HG03025 (cell line): ENCODE measurements around the gene TNS1.

ENCODE experiments used
- ATAC-seq: cut with Tn5 transposase; IDR thresholded peaks from one replicate; pipeline ENCODE4 v1.9.1; 2021; ENCODE audit warnings: mild to moderate bottlenecking, moderate library complexity; ENCODE audit not compliant: unreplicated experiment, low FRiP score

TNS1 gene

DNA sequence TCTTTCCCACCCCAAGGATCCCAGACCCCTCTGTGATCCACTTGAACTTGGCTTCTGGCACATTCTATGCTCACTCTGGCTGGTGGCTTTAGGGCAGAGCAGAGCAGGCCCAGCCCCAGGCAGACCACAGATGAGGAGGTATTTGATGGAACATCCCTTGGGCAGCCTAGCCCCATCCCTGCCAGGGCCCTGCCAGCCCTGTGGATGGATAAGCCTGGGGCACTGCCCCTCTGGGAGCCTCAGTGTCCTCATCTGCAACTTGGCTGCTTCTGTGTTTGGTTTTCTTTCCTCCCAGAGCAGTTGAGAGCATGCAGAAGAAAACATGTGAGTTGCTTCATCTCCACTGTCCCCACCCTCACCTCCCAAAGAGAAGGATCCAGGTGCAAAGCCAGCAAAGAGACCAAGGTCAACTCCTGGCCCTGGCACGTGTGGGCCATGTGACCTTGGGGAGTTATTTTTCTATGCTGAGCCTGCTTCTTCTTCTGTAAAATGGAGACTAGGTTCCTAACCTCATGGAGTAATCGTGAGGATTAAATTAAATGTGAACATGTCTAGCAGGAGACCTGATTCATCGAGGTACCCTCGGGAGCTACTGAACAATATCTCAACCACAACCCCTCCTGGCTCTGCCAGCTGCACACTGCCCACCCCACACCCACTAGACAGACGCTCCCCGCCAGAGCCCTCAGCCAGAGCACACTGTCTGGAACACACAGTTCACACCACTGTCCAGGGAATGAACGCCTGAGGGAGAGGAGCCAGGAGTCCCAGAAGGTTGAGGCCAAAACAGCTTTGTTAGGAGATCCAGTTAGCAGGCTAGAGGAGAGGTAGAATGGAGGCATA is 14.6 kb upstream of the TNS1 start:
- no peak for ATAC-seq

DNA sequence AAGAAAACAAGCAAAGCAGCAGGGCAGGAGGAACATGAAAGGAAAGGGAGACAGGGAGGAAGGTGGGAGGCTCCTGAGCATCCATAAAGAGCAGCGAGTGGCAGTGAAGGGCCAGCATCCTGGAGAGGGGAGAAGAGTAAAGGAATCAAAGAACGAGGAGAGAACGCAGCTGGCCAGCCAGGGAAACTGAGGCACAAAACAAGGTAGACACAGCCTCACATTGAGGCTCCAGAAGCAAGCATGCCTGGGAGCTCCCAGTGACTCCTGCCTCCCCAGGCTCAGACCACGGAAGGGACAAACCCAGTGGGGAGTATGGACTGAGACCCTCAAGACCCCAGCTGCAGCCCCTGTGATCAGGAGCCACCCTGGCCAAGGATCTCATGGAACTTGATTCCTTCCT is 14.0 kb upstream of the TNS1 start:
- no peak for ATAC-seq

DNA sequence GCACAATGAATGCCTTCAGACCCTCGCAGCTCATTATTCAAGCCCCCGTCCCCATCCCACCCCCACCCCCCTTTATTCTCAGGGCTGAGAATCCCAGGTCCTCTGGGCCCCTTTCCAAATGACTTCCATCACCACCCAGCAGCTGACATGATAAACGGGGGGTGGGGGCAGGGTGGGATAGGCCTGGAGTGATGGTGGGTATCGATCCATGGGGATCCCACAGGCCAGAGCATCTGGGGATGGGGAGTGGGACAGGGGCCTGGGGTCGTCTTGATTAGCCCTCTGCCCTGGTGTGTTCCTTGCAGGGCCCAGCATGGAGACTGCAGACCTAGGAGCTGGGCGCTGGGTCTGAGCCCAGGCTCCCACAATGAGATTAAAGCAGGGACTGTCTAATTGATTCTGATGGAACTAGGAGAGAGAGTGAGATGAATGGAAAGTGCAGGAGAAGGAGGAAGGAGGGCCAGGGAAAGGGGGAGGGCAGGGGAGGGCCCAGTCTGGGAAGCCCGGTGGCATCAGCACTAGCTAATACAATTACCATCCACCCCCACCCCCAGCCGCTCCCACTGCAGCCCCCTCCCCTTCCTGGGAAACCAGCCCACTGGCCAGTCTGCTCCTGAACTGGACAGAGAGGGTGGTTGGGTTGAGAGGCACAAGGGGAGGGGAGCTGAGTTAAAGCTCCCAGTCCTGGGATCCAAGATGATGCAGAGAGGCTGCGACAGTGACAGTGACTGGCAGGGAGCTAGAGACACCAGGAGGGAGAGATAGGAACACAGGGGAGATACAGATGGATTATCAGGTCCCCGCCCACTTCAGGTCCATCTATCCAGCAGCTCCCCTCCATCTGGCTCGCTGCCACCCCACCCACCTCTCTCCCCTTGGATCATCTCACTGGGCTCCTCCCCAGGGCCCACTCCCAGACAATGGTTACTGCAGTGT is 13.1 kb upstream of the TNS1 start:
- no peak for ATAC-seq

DNA sequence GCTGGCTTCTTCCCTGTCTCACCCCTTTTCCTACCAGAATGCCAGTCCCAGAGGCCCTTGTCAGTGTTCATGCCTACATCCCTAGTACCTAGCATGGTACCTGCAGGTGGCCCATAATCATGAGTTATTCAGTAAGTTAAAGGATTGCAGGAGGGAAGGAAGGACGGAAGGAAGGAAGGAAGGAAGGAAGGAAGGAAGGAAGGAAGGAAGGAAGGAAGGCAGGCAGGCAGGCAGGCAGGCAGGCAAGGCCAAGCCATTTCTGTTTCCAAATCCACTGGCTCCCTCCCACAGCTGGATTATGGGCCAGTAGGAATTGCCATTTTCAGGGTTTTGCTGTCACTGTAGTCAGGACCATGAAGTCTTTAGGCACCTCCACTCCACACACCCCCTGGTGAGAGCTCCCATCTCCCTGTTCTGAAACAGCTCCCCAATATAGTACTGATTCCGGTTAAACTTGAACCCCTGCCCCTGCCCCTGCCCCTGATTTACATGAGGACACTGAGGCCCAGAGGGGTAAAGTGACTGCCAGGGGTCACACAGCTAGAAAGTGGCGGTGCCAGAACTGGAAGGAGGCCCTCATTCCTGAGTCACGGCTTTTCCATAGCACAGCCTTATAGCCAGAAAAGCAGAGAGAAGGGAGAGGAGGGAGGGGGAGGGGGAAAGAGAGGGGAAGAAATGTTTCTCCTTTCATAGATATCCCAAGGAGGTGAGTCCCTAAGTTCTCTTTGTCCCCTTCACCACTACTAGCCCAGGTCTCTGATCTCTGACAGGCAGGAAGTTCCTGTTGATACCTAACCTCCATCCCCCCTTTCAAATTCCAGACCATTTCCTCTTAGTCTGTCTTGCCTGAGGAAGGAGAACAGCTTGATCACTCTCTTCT is 12.2 kb upstream of the TNS1 start:
- ATAC-seq, result no peak

DNA sequence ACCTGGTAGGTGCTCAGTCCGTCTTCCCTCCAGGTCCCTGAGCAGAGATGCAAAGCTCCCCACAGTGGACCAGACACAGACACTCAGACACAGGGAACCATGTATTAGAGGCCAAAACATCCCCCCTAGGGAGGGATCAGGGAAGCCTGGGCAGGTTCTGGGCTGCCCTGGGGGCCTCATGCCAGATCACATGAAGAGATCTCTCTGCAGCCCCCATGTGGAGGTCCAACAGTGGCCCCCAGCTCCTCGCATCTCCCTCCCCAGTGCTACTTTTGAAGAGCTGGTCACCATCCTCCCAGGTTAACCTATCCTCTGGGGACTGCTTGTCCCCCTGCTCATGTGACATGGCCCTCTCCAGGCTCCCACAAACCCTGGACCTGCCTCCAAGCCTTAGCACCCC is 10.5 kb upstream of the TNS1 start:
- no peak for ATAC-seq

DNA sequence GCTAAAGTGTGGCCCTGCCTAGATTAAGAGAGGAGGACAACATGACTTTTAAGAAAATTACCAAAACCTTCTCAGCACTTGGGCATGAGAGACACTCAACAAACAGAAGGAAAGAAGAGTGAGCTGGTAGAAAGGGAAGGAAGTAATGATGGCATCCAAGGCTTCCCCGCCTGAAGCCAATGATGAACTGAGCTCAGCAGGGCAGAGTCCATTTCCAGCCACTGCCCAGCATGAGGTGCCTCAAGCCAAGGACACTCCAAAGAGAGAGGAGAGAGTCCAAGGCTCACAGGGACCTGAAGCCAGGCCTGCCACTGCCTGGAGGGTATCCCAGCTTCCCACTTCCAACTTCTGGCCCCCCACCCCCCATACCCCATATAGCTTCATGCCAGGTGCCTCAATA is 9.5 kb upstream of the TNS1 start:
- no peak for ATAC-seq

DNA sequence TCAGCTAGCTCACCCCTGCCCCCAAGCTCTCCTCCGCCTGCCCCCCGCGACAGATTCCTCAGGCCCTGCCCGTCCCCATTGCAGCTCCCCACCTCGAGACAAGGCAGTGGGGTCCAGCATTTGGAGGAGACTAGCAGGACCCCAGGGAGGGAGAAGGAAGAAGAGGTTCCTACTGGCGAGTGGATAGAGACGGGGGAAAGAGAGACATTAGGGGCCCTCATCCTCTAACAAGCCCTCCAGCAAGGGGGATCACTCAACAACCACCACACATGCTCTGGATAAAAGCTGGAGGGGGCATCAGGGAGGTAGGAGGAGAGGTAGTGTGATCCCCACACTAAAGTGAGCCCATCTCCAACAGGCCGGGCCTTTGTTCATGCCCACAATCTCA is 8.9 kb upstream of the TNS1 start:
- no peak for ATAC-seq

DNA sequence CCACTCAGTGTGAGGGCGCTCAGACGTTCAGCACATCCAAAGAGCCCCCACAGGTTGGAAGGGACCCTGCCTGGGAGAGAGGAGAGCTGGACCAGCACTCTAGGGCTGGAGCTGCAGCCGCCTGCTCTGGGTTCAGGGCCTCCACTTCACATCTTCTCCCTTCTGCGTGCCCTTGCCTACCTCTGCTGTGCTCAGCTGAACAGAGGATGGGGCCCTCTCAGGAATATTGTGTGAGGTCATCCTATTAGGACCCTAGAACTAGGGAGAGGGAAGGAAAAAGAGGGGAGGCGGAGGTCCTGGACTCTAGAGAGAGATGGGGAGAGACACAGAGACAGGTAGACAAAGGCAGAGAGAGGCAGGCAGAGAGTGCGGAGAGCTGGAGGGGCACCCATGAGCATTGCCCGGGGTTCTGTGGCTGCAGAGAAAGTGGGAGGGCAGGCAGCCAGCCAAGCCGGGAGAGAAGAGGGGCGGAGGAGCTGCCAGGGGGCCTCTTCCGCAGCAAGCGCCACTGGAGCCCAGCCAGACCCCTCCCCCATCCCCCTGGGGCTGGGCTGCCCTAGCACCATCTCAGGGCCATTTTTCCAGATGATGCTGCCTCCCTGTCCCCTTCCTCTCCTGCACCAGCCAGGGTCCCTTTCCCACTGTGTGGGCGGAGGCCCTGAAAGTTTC is 8.3 kb upstream of the TNS1 start:
- no peak for ATAC-seq

DNA sequence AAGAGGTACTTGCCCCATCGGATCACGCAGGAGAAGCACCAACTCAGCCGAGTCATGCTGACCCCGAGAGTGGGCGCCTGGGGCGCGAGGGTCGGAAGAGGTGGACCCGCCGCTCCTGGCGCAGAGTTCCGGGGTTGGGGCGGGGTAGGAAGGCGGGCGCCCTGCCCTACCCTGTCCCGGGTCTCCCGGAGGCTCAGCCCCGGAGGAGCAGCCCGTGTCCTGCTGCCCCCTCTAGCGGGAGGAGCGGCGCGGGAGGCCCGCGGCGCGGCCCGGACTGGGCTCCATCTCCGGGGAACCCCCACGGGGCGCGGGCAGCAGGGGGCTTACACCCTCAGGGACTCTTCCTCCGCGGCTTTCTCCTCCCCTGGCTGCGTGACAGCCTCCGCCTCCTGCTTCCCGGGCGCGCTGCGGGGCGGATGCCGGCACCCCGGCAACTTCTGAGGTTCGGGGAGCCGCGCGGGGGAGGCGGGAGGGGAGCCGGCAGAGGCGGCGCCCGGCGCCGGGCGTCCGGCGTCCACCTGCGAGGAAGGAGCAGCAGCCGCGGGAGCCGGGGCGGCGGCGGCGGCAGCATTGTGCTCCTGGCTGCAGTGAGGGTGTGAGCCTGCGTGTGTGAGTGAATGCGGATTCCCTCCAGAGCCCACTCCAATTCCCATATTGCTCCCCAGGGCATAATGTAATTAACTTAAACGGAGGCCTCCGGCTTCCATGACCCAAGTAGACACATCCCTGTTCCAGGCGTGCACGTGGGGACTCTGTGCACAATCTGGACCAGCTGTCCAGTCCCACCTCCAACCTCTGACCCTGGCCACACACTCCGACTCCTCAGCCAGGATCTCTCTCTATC is 7.6 kb upstream of the TNS1 start:
- ATAC-seq, result no peak

DNA sequence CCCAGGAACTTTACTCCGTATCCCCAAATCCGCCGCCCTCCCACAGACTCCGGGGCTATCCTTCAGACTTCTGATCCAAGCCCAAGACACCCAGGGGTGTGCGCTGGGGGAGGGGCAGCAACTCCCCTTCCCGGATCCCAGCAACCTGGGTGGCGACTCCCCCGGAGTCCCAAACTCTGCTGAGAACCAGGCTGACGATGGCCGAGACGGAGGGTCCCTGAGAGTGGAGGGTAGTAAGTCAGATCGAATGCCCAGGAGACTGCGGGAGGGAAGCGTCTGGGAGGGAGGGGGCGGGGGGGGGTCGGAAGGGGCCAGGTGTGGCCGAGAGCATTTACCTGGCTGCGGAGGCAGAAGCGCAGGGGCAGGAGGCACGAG is 7.0 kb upstream of the TNS1 start:
- no peak for ATAC-seq

DNA sequence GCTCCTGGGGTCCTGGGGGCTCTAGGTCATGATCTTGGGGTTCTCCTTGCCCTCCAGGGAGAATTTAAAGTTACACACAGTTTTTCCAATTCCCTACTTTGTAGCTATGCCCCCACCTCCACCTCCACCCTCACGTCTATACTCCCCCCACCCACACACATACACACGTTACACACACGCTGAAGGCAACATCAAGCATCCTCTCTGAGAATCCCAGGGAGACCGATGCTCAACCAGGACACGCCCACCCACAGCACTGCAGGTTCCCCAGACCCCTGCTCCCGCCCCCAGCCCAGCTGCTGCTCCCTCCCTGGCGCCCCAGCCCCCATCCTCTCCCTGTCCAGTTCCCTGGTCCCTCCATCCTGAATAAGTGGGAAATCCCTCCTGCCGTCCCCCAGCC is 6.4 kb upstream of the TNS1 start:
- no peak for ATAC-seq

DNA sequence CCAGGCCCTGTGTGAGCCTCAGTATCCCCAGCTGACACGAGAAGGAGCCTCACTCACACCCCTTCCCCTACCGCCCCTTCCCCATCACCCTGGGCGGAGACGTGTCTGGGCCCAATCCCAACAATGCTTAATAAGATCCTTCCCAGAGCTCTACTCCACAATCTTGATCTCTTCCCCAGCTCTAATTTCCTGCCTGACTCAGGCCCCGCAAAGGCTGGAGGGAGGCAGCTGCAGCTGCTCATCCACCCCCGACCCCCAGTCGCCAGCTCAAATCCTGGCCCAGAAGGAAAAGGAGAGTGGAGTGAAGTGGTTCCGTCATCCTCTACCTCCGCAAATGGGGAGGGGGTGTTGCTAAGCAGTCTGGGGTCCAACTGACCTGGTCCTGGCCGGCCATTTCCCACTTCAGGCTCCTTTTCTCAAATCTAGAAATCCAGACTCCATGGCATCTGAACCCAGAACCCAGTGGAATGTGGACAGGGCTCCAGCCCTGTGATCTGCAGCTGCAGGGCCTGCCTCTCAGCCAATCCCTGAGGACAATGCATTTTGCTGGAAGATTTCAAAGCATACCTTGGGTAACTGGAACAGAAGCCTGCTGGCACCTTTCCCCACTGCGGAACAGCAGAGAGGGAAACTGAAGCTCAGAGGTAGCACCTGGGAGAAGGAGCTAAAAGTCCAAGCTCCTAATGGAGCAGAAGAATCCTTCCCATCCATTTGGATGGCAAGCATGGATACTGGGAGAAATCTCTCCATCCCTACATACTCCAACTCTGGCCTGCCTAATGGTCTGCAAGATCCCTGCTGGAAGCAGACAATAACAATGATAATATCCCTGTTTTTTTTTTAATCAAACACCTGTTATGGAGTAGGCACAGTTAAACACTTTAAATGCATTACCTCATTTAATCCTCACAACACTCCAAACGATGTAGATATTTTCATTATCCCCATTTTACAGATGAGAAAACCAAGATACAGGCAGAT is 5.6 kb upstream of the TNS1 start:
- ATAC-seq, result no peak

DNA sequence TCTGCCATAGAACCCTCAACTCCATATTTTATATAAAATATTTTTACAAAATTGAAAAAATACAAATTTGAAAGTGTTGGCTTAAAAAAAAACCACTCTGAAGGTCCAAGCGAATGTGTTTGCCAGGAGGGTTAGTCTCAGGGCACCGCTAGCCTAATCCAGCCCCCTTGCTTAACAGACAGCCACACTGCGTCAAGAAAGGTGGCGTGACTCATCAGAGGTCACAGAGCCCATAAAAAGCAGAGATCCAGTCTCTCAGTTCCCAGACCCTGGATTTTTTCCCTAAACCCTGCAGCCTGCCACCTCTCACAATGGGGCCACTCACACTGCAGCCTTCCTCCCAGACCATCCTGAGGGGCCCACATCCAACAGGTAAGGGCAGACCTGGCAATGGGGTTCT is 3.9 kb upstream of the TNS1 start:
- ATAC-seq, result no peak

DNA sequence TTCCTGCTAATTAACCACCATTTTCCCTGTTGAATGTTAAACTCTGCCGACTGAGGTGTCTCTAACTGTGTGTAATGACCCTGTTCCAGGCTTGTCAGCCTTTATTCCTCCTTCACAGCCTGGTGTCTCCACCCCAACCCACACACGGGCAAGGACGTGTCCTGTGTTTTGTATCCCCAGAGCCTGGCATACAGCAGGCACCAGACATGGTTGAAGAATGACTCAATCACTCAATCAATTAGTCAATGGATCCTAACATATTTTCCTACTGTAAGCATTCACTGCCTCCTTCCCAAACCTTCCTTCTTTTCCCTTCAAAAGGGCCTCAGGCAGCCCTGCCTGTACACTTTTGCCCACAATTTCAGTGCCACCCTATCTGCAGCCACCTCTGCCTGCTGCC is 2.7 kb upstream of the TNS1 start:
- no peak for ATAC-seq

DNA sequence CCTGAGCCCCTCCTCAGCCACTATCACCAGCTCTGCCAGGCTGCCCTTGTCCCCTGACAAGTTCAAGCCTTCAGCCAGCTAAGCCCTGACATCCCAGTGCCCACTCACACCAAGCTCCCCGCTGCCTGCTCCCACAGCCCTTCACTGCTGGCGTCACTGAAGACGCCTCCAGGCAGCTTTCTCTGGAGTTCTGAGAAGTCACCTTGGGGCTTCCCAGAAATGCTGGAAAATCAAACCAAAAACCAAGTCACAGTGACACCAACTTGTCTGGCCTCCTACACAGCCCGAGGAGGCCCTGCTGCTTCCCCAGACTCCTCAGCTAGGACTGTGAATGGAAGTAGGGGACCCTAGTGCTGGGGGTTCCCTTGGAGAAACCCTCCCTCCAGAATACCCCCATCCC is 2.2 kb upstream of the TNS1 start:
- ATAC-seq, result no peak

DNA sequence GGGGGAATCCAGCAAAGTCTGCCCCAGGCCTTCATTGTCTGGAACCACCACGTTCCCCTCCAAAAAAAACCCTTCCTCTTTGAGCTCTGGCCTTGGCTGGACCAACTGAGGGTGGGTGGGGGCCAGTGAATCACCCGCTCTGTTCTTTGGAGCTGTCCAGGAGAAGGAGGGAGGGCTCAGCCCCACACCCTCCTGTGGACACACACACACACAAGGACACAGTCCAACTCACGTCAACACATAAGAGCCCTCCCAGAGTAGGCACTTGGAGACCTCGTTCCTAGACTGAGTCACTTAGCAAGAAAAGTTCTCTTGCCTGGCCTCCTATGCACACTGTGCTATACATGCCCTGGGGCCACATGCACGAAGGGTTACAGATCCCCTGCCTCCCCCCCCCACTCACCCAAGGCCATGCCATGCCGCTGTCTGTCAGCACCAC is 1.2 kb upstream of the TNS1 start:
- ATAC-seq, result no peak

DNA sequence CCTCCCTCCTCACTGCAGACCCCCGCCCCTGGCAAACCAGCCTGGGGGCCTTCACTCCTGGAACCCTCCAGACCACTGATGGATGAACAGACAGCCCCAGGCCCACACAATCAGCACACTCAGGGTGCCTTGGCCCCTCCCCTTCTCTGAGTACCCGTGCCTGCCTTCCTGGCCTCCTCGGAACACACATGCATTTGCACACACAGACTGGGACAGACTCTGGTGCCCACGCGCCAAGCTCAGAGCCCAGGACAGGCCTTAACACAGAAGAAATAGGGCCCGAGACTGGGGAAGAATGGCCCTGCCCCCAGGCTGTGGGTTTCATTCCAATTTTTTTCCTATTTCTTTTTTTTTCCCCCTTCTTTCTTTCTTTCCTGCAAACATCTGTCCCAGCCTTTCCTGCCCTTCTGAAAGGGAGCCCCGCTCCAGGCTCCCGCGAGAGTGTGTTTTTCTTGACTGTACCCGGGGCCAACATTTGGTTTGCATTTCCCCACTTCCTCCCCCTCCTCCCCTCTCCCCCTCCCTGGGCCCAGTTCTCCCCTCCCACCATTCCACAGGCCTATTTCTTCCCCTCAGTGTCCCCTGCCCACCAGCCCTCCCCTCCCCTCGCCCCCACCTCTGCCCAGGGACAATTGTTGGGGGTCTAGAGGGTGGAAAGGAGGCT is 618 bp upstream of the TNS1 start:
- ATAC-seq, result no peak
